ENCODE results near the gene ZNF334. TPM values are rescaled to one million over a fixed set of nuclear protein-coding genes. Genes with fewer than 3 reads are reported as not detected.

ZNF334 gene
- total RNA-seq, 4 donors from 2014 or later, result 0.54 to 6.5 (median 1.1) TPM

DNA sequence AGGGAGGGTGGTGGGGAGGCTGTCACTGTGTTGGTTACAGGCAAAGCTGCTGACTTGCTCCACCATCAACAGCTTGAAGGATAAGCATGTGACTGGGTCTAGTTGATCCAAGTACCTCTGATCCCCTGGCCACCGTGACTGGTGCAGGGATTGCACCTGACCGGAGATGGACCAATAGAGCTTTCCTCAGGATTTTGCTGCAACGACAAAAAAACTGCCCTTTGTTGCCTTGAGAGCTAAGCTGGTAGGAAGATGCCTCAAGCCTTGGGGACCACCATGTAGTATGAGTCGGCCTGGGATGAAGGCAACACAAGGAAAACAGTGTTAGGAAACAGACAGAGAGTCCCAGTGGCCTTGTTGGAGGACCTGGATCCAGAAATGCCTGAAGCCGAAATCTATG, 35.3 kb upstream of the ZNF334 start:
- WGBS, 2 donors (ENCODE audit: low coverage in 1 of 2), result 80 to 96% methylated on average over 3 to 5 of the region's 5 CpGs
- no peak overlapping the region for H3K27ac ChIP-seq
- no peaks in the 10 kb centered on the region for H3K36me3 ChIP-seq
- peaks cover 43% of the 10 kb centered on the region for H3K27me3 ChIP-seq
- H3K4me1 ChIP-seq, result no peaks in the 10 kb centered on the region
- no peak overlapping the region for H3K4me3 ChIP-seq
- ATAC-seq, result no peak
- TF ChIP-seq POLR2A (IDR thresholded peaks at IDR 0.05) (no peak), CTCF (IDR thresholded peaks at IDR 0.05) (no peak), POLR2AphosphoS5 (IDR thresholded peaks at IDR 0.05) (no peak), EP300 (IDR thresholded peaks at IDR 0.05) (no peak)
- no peaks in the 10 kb centered on the region for H3K9me3 ChIP-seq

GRCh38 chr20:46547995-46548394, 34.6 kb upstream of the ZNF334 start:
- 45 to 75% methylated on average over 2 to 4 of the region's 6 CpGs for WGBS, 2 donors (ENCODE audit: low coverage in 1 of 2)
- no peak for ATAC-seq

DNA sequence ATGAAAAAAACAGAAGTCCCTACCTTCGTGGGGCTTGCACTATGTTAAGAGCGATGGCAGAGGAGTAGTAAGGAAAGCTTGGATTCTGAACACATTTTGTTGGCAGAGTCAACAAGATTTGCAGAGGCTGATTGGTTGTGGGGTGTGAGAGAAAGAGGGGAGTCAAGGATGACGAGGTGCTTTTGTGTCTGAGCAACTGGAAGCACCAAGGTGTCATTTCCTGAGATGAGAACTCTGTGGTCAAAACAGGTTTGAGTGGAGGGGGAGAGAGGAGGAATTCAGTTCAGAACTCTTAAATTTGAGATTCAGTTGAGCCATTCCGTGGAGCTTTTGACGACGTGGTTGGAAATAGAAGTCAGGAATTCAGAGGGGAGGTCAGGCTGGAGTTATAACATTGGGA, 33.6 kb upstream of the ZNF334 start:
- no peaks in the 10 kb centered on the region for H3K4me1 ChIP-seq
- TF ChIP-seq EP300 (IDR thresholded peaks at IDR 0.05), result no peak
- TF ChIP-seq CTCF (IDR thresholded peaks at IDR 0.05), result no peak
- no peaks in the 10 kb centered on the region for H3K9me3 ChIP-seq
- H3K4me3 ChIP-seq, result no peak overlapping the region
- WGBS, 2 donors (ENCODE audit: low coverage in 1 of 2), result 68% methylated on average over 3 to 6 of the region's 6 CpGs
- no peaks in the 10 kb centered on the region for H3K36me3 ChIP-seq
- H3K27me3 ChIP-seq, result peaks cover 54% of the 10 kb centered on the region
- no peak overlapping the region for H3K27ac ChIP-seq
- ATAC-seq, result no peak

More at GRCh38 chr20:46547995-46548394, 34.6 kb upstream of the ZNF334 start:
- Histone ChIP-seq H3K9me3 (no peaks in the 10 kb centered on the region), H3K36me3 (no peaks in the 10 kb centered on the region), H3K4me3 (no peak overlapping the region), H3K27ac (no peak overlapping the region), H3K4me1 (no peaks in the 10 kb centered on the region), H3K27me3 (peaks cover 43% of the 10 kb centered on the region)
- TF ChIP-seq POLR2A (IDR thresholded peaks at IDR 0.05) (no peak), CTCF (IDR thresholded peaks at IDR 0.05) (no peak), EP300 (IDR thresholded peaks at IDR 0.05) (no peak), POLR2AphosphoS5 (IDR thresholded peaks at IDR 0.05) (no peak)

DNA sequence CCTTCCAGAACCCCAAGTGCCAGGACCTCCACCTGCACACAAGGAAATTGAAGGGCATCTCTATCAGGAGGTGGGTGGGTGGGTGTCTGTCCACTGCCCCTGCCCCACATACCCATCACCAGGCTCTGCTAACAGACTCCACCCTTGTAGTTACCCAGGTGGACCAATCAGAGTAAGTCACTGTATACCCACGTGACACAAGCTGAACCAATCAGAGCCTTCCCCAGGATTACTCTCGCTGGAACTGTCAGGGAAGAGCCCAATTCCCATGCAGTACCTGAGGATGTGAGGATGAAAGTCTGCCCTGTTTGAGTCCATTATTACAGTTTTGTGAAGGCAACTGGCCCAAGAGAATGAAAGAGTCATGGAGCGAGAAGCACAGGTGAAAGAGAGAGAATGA, 32.9 kb upstream of the ZNF334 start:
- H3K9me3 ChIP-seq, result no peaks in the 10 kb centered on the region
- no peak for ATAC-seq
- H3K27ac ChIP-seq, result no peak overlapping the region
- H3K27me3 ChIP-seq, result peaks cover 60% of the 10 kb centered on the region
- TF ChIP-seq POLR2AphosphoS5 (IDR thresholded peaks at IDR 0.05), result no peak
- no peaks in the 10 kb centered on the region for H3K36me3 ChIP-seq
- WGBS, 2 donors (ENCODE audit: low coverage in 1 of 2), result 85 to 93% methylated on average over 3 of the region's 3 CpGs
- no peaks in the 10 kb centered on the region for H3K4me1 ChIP-seq
- no peak overlapping the region for H3K4me3 ChIP-seq

DNA sequence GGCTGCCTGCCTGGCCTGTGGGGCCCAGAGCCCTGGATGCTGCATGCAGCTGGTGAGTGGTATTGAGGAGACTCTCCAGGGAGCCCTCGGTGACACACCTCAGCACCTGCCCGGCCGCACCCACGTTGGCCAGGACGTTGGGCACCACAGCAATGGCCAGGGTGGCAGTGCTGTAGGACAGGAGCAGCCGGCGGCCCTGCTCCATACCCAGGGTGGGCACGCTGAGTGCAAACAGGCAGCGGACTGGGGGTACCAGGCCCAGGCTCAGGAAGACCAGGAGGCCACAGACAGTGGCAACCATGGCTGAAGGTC, 32.4 kb upstream of the ZNF334 start:
- TF ChIP-seq POLR2AphosphoS5 (IDR thresholded peaks at IDR 0.05) (no peak), CTCF (IDR thresholded peaks at IDR 0.05) (no peak), POLR2A (IDR thresholded peaks at IDR 0.05) (no peak), EP300 (IDR thresholded peaks at IDR 0.05) (no peak)
- WGBS, 2 donors (ENCODE audit: low coverage in 1 of 2), result no CpG with 5 or more reads among the region's 9 CpGs
- H3K27ac ChIP-seq, result no peak overlapping the region
- H3K9me3 ChIP-seq, result no peaks in the 10 kb centered on the region
- H3K4me3 ChIP-seq, result no peak overlapping the region
- no peak for ATAC-seq
- H3K27me3 ChIP-seq, result peaks cover 65% of the 10 kb centered on the region
- H3K36me3 ChIP-seq, result no peaks in the 10 kb centered on the region
- H3K4me1 ChIP-seq, result no peaks in the 10 kb centered on the region

Measured in gastroesophageal sphincter (tissue), 4 donors.